ENCODE data around the gene GTF2IRD1.

GRCh38 chr7:74493295-74493694 lies 39.6 kb downstream of the GTF2IRD1 start:
- no peak for TF ChIP-seq ZNF121 (CRISPR knock-in tag; IDR thresholded peaks at IDR 0.05)
- TF ChIP-seq CTCF (IDR thresholded peaks at IDR 0.05), result no peak
- no peak for TF ChIP-seq NR3C1 (CRISPR knock-in tag; conservative IDR thresholded peaks at IDR 0.05; ENCODE audit: low read depth)
